Right hindlimb (tissue), 1 donor: Measurements from ENCODE around the gene PDYN.

Experiments used
- DNase-seq: peaks from one replicate; pipeline ENCODE4 v3.0.0-alpha.2; 2018

The PDYN gene

DNA sequence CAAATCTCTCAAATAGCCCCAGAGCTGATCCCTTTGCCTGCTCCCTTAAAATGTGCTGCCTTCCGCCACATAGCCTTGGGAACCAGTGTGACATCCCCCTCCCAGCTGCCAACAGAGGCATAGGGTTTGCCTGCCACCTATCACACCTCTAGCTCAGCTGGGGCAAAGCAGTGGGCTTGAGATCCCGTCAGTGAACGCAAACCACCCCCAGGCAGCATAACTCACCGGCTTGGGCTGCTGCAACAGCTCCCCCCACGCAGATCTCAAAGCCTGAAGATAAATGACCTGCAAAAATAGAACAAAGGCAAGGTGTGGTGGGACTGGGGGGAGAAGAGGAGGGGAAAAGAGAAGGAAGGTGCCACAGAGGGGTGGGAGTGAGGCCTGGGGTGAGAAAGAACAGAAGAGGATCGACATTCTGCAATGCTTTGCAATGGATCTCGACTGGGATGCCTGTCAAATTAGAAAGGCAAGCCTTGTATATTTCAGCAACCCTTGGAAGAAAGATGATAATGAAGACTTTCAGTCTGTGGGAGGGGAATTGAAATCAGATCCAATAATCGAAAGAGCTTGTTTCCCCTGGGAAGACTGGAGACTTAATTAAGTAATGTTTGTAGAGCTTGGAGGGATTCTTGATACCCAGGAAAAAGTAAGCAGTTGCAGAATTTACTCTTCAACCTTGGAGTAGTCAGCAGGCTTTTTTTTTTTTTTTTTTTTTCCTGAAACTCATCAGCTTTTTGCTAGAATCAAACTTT lies 1.3 kb downstream of the PDYN start:
- no peak for DNase-seq

DNA sequence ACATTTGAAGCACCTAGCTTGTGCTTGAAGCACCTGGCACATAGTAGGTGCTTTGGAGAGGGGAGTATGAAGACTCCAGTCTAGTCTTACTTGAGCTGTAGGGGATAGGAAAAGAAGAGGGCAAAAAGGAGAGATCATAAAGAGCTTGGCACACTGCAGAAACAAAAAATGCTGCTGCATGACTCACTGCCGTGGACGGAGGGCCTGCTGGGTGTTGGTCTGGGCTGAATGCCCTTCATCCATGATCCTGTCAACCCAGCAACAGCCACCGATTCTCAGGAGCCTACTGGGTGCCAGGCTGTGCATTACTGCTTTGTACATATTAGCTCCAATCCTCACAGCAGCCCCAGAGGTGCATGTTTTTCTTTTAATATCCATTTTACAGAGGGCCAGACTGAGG lies 6.0 kb downstream of the PDYN start:
- no peak for DNase-seq

DNA sequence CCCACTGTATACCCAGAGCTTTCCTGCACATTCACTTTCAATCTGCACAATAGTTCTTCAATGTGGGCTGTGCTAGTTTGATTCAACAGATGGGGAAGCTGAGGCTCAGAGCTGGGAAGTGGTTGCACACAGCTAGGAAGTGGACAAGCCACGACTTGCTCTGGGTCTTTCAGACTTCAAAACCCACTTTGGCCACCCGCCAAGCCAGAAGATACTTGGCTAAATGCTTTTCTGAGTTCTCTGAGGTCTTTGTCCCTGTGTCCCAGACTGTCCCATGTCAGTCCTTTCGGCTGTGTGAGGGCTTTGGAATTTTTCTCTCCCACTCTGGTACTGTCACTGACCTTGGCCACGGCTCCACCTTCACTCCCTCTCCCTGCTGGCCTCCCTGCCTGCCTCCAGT lies 10.6 kb downstream of the PDYN start:
- no peak for DNase-seq

DNA sequence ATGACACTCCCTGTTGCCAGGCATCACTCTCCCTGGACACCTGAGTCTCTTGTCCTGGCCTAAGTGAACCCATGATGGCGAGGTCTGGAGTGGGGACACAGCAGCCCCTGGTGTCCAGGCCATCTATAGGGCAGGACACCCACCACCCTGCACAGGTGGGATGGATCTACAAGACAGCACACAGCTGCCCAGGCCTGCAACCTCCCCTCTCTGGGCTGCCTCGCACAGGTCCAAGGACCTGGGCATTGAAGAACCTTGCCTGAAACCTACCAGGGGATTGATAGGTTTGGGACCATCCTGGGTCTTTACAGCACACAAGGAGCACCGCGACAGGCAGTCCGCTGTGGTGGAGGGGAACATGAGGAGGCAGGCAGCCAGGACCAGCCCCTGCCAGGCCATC lies 11.2 kb downstream of the PDYN start:
- DNase-seq = no peak

DNA sequence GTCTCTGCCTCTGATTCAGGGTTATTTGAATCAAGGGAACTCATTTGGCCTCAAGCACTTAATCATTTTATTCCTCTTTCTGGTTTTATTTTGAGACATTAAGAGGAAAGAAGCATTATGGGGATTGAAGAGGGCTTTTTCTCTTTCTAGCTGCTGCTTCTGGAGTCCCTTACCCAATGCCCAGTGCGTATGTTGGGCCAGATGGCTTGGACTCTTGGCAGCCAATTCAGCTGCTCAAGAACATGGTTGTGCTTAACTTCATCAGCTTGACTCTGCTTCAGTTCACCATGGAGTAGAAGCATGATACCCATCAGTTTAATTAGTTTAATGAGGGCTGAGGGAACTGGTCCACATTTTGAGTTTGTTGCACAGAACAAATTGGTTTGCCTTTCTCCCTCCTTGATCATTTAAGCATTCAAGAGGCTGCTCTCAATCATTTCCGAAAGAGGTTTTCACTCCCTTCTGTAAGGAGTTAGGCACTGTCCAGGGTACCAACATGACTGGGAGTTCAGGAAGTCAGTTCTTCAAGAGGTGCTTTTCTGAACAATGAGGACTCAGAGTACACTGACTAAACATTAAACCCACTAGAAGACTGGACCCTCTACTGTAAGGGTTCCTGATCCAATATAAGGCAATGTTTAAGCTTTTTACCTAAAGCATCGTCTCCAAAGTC lies 14.6 kb downstream of the PDYN start:
- no peak for DNase-seq

DNA sequence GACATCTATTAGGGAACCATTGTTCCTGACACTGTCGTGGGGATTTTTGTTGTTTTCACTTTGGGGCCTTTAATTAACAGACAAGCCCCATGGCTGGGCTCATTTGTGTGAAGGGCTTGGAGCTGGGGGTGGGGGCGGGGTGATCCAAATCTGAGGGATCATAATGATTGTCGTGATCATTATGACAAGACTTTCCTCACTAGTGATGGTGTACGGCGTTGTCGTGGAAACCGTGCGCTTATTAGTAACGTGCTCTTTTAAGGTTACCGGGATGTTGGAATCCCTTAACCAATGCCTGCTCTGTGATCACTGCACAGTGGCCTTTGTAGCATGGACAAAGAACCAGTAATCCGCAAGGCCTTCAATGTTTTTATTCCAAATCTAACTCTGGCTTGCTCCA lies 18.6 kb downstream of the PDYN start:
- DNase-seq = no peak

DNA sequence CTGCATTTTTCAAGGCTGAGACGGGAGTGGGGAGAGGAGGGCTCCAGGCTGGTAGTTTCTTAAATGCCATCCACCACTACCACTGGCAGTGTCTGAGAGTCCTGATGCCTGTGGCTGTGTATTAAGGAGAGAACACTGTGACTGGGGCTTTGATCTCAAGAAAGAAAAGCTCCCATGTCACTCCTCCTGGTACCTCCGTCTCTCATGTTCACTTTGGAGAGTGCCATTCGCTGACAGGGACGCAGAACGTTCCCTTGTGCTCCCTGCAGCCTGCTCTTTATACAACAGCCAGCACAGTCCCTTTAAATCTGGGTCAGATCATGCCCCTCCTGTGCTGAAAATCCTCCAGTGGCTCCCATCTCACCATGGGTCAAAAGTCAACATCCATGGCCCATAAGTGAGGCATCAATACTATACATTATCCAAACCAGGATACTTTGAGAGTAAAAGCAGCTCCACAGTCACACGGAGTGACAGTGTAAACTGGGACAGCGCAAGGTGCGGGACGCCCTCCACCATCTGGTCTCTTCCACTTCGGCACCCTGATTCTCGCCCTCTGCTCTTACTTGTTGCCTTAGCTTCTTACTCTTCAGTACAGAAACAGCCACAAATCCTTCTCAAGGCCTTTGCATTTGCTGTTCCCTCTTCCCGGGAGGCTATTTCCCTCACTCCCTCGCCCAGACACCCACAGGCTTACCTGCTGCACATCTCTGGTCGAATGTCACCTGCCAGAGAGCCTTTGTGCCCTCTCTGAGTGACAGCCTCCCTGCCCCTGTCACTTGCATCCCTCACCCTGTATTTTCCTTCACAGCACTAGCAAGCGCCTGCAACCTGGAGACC lies 20.0 kb downstream of the PDYN start:
- DNase-seq = no peak

DNA sequence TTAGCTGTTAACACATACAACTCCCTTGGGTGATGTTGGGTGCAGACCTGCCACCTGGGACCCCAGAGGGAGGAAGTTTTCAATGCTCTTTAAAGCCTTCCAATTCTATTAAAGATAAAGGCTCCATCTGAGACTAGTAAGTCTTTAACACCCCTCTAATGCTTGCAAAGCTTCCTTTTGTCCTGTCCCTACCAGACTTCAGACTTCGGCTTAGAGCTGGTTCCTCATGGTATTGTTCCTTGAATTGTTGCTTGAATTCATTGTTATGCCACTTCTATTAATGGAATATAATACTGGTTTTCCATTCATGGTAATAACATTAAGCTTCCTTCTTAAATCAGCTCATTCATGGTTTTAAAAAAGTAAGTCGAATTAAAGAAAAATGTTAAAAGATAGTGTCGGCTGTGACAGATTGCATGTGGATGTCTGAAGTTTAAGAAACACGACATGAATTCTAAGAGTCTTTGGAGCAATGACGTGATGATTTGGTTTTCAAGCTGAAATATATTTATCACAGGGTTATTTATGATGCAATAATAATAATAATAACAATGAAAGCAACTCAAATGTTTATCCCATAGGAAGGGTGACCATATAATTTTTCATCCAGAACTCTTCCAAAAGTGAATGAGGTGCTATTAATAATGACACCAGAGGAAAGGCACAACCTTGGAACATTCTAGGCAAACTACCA lies 21.8 kb downstream of the PDYN start:
- no peak for DNase-seq

DNA sequence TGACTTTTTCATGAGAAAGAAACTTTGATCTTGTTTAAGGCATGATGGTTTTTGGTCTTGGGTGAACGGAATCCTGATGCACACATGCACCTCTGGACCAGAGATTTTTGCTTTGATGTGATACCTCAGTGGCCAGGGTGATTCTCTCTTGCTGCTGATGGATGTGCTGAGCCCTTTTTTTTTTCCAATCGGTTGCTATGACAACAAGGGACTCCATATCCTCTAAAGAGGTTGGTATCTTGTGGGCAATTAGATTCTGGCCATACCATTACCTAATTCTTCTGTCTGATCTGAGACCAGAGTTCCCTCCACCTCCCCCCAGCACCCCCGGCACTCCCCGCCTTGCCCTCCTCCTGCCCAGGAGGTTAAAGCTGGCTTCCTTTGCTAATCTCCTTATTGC lies 24.9 kb downstream of the PDYN start:
- DNase-seq = no peak

DNA sequence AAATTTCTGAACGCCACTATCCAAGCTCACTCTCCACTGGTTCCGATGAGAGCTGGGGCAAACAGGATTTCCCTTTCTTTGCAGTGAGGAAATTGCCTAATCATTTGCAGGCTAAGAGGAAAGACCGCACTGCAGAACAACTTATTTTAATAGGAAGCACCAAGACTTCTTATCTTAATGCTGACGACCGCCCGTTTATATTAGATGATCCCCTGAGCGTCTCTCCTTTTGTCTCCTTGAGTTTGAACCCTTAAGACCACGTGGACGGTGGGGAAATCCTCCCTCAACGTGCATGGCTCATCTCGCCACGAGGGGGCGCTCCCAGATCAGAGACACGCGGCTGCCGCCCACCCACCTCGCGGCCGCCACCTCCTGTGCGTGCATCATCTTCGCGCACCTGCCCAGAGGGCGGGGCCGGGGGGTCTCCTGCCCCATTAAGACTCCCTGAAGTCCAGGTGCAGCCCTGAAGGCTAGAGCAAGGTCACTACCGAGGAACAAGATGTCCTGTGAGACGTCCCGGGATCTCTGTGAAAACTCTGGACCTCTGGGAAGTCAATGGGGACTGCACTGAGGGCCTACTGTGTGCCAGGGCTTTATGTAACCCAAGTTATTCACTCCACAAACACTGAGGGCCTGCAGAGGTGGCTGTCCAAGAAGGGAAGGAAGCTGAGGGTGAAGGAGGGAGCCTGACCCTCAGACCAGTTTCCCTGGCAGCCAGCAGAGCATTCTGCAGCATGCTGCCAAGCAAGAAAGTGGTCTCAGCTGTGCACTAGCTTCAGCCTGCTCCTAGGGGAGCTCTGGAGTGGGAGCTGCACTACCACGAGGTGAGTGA lies 28.1 kb downstream of the PDYN start:
- DNase-seq = peak; percentile 73

DNA sequence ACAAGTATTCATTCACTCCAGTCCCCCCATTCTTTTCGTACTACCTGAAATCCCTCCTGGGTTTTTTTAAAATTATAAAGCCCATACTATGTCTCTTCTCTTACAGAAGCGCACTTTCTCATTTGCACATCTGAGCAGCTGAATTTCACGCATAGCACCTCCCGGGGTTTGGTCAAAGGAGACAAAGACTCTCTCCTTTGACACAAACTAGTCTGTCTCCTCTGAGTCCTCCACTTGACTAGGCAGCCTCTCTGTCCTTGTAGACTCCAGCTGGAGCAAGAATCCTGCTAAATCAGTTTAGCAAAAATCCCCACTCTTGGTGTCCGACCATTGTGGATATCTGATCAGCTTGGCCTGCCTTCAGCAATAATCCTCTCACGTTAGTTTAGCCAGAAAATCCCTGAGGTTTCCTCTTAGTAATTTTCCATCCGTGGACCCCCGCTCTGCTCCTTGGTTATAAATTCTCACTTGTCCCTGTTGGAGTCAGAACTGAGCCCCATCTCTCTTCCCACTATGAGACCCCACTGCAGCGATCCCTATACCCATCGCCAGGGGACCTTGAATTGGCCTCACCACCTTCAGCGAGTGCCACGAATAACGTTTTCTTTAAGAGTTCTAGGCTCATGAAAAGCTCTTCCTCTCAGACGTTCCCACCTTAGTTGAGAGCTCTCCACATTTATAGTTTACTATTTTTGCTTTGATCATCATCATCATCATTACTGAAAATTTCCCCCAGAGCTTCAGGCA lies 29.0 kb downstream of the PDYN start:
- DNase-seq = no peak

DNA sequence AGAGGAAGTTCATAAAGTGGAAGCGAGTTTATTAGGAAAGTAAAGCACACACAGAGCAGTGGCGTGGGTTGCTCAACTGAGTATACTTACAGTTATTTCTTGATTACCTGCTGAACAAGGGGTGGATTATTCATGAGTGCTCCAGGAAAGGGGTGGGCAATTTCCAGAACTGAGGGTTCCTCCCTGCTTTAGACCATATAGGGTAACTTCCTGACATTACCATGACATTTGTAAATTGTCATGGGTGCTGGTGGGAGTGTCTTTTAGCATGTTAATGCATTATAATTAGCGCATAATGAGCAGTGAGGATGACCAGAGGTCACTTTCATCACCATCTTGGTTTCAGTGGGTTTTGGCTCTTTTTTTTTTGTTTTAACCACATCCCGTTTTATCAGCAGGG lies 29.8 kb downstream of the PDYN start:
- DNase-seq = no peak

DNA sequence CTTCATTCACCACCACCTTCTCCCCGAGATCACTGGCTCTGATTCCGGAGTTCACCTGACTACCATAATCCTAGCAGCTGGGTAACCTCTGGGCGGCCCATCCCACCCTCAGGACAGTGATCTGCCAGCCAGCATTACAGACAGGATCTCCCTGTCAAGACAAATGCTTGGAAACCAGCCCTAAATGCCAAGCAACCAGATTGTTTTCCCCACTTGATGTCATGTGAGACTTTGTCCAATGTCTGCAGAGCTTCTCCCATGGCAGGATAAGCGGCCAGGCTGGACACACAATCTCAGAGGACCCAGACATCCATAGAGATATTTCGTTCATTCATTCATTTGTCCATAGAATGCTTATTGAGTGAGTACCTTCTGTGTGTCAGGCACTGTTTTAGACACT lies 32.5 kb downstream of the PDYN start:
- no peak for DNase-seq

DNA sequence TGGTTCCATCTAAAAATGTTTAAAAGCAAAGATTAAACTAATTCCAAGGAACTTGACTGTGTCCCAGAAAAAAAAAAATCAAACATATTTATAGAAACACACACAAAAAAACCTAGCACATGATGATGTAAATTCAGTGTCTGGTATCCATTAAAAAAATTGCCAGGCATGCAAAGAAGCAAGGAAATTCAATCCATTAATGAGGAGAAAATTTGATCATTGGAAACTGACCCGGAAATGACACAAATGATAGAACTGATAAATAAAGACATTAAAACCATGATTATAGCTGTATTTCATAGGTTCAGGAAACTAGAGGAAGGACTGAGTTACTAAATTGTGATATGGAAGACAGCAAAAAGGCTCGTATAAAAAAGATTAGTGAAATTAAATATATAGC lies 34.7 kb downstream of the PDYN start:
- no peak for DNase-seq

DNA sequence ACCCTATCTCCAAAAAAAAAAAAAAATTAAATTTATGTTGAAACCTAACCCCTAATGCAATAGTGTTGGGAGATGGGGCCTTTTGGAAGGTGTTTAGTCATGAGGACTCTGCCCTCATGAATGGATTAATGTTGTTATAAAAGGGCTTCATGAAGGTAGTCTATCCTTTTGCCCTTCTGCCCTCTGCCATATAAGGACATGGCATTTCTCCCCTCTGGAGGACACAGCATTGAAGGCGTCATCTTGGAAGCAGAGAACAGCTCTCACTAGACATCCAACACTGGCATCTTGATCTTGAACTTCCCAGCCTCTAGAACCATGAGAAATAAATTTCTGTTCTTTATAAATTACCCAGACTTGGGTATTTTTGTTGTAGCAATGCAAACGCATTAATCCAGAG lies 35.4 kb downstream of the PDYN start:
- DNase-seq = no peak

DNA sequence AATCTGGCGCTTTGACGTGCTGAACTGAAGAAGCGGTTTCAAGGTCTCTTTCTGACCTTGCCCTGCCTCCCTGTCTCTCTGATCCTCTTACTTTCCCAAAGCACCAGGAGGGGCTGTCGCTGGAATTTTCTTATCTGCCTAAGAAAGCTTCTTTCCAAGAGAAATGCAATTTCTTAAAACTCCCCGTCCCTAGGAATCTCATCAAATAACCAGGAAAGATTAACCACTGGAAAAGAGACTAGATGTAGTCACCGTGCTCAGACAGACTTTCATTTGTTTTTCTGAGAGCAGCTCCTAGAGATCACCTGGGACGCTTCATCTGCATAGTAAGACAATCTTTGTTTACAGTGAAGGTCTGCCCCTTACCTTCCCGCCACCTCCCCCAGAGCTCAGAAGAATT lies 38.6 kb downstream of the PDYN start:
- no peak for DNase-seq

DNA sequence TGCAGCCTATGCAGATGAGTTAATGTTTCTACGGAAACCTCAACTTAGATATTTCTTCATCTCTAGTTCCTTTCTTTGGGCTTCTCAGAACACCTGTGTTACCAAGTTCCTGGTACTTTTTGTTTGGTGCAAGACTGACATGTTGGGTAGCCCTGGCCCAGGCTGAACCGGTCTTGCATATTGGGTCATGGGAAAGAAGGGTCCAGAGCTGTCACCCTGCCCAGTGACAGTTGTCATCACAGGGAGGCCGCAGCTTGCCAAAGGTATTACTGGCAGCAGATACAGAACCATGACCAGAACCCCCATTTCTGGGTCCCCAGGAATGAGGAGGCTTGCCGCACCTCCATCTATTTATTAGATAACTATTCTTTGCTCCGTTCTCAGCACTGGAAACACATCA lies 40.2 kb downstream of the PDYN start:
- DNase-seq = no peak

DNA sequence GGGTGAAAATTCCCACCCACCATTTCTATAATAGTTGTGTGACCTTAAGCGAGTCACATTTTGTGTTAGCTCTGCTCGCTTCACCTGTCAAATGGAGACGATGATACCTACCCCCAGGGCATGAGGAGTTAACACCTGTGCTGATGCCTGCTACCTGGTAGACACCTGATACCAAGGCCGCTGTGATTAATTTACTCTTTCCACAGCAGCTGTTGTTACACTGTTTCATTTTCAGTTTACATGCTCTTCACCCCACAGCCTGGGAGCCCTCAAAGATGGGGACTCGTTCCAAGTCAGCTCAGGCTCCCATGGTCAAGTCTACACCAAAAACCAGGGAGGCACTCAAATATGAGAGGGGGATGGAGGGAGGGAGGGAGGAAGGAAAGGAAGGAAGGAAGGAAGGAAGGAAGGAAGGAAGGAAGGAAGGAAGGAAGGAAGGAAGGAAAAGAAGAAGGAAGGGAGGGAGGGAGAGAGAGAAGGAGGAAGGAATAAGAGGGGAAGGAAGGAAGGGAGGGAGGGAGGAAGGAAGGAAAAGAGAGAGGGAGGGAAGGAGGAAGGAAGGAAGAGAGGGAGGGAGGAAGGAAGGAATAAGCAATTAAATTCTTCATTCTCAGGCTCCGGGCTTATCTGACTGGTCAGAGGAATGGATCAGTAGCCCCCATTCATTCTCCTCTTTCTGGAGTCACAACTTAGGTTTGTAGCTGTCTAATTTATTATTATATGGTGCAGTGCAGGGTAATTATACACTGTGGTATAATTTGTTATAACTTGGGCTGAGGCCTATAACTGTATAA lies 40.9 kb downstream of the PDYN start:
- DNase-seq = no peak

DNA sequence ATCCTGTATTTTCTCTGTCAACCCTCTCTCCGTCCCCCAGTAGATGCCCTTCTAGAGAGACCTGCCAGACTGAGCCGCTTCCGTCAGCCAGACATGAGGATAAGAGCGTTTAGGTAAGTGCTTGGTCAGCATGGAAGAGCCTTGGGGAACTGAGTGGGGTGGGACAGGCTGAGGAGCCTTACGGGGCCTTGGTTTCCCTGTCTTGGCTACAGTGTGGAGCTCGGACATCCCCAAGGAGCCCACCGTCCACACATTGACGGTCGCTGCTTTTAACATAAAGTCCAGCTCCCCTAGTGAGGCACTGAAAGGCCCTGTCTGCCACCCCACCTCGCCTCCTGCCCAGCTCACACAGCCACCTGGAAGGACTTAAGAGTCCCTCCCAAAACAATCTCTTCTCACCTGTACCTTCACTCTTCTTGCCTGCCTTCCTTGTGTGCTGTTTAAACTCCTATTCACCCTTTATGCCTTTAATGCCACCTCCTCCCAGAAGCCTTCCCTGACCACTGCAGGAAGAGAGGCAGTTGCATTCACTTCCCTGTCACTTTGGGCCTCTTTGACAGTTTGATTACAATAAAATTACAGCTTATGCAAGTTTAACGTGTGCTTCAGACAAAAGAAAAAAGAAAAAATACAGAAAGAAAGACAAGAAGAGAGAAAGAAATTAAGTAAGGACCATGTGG lies 42.3 kb downstream of the PDYN start:
- no peak for DNase-seq

DNA sequence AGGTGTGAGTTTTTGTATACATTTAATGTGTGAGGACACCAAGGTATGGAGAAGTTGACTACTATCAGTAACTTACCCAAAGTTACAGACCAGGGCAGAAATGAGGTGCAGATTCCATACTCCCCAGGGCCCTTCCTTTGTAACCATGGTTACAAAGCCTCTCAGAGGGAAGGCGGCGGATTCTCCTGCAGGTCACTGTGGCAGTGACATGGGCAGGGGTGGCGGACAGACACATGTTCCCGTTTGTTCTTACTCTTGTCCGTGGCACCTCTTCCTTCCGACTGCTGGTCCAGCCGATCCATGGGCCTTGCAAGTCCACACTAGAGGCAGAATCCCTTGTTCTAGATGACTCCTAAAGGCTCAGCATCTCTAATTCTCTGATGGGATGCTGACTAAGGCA lies 43.0 kb downstream of the PDYN start:
- no peak for DNase-seq
